Mesenteric fat pad (tissue), 1 donor: ENCODE measurements around the gene OOSP3. TPM values are rescaled to one million over a fixed set of nuclear protein-coding genes. Genes with fewer than 3 reads are reported as not detected.

Experiments
- DNase-seq: peaks from one replicate; pipeline ENCODE4 v3.0.0-alpha.2; 2020; ENCODE audit warnings: low spot score
- total RNA-seq: library from RNA; stranded (reverse); fragmentation: NEBNext Ultra II Directional; extraction: Animal tissue kit (Norgen Biotek cat#: 25700); gene quantifications from one replicate; pipeline ENCODE4 v1.2.1, GENCODE V29; 2021
- donor health status: DM: yes; HTN: yes; CAD: no.

Gene OOSP3
- total RNA-seq, 1 donor from 2014 or later, result not detected

DNA sequence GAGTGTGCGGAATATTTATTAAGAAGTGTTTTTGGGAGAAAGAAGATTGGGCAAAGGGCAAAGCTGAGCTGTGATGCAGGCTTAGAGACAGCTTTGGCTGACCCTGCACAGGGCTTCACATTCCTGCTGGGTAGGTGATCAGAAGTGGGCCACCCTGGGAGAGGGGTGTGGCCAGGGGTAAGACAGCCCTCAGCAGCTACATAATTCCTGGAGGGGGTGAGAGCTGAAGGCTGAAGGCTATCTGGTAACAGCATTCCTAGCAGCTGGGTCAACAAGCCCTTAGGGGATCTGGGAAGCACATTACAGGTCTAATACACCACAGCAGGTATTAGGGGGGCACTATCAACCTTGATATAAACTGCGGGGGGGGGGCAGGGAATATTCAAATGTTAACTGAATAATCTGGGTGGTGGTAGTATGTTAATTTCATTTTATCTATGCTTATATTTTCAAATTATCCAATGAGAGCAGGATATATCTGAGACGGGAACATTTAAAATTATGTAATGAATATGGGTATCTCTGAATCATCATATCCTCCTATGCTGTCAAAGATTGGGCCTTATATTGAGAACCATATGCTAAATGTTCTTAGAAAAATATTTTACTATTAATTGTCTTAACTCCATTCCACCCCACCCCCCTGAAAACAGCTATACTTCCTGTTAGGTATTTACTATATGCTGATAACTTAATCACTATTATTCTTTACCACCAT lies 65.6 kb downstream of the OOSP3 start:
- no peak for DNase-seq

DNA sequence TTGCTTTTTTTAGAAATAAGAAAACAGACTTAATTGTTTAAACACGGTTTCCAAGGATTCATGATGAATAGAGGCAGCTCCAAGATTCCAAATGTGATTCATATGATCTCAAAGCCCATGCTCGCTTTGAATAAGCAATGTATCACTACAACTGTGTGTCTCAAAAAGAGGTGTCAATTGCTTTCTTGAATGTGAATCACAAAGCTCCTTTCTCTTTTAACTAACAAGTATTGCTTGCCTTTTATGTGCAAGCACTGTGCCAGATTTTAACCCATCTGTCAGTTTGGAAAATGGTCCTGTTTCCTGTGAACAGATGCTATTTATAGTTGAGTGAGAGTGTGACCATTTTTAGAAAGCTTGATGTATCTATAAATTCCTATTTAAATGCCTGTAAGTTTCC lies 66.1 kb downstream of the OOSP3 start:
- no peak for DNase-seq

Other genes with a start within 250 kb of the OOSP3 start
- gene PATL1, start 209.7 kb upstream of the OOSP3 start, total RNA-seq, result 32.5 TPM
- not detected for gene OR10V1, start 164.9 kb upstream of the OOSP3 start, total RNA-seq
- gene STX3, start 123.4 kb upstream of the OOSP3 start, total RNA-seq, result 24.9 TPM
- 39.5 TPM for gene MRPL16, start 68.0 kb upstream of the OOSP3 start, total RNA-seq
- not detected for gene CBLIF, start 33.3 kb upstream of the OOSP3 start, total RNA-seq
- gene TCN1, start 12.3 kb upstream of the OOSP3 start, total RNA-seq, result not detected
- not detected for gene OOSP1, start 59.6 kb downstream of the OOSP3 start, total RNA-seq
- not detected for gene OOSP4A, start 85.3 kb downstream of the OOSP3 start, total RNA-seq
- gene OOSP4B, start 138.4 kb downstream of the OOSP3 start, total RNA-seq, result not detected
- gene OOSP2, start 161.6 kb downstream of the OOSP3 start, total RNA-seq, result not detected
- not detected for gene MS4A3, start 177.9 kb downstream of the OOSP3 start, total RNA-seq
- gene MS4A2, start 209.9 kb downstream of the OOSP3 start, total RNA-seq, result 1.1 TPM